ENCODE data around the gene RNF19B.
A peak's percentile ranks its signal among the peaks of the same experiment; 100 is the strongest.

RNF19B gene

GRCh38 chr1:32900956-32901822 is 63.4 kb downstream of the RNF19B start, which contains the start of gene TMEM54:
Gene TMEM54 (minus strand): TSS chr1:32901389. CDS start chr1:32901238, 151 bp downstream.
- DNase-seq: peak; percentile 43

- DNase-seq: no peak
These were observed 64.1 kb downstream of the RNF19B start for GRCh38 chr1:32900371-32900955.

- DNase-seq: no peak
These were observed 64.9 kb downstream of the RNF19B start for GRCh38 chr1:32899586-32900296.

- DNase-seq: no peak
These were observed 65.7 kb downstream of the RNF19B start for GRCh38 chr1:32898958-32899357.

GRCh38 chr1:32898056-32898455 is 66.6 kb downstream of the RNF19B start:
- DNase-seq: no peak

- DNase-seq: no peak
These were observed 67.2 kb downstream of the RNF19B start for GRCh38 chr1:32897082-32898049.

- no peak for DNase-seq
These were observed 68.2 kb downstream of the RNF19B start for GRCh38 chr1:32896451-32896850.

- DNase-seq: no peak
These were observed 69.0 kb downstream of the RNF19B start for GRCh38 chr1:32895325-32896215.

GRCh38 chr1:32894681-32895080 is 69.9 kb downstream of the RNF19B start:
- no peak for DNase-seq

- no peak for DNase-seq
These were observed 70.5 kb downstream of the RNF19B start for GRCh38 chr1:32894019-32894600.

- peak; percentile 22 for DNase-seq
These were observed 71.2 kb downstream of the RNF19B start for GRCh38 chr1:32893198-32894018.

GRCh38 chr1:32892368-32893197 is 72.0 kb downstream of the RNF19B start:
- peak; percentile 36 for DNase-seq

GRCh38 chr1:32891630-32892029 is 73.0 kb downstream of the RNF19B start:
- no peak for DNase-seq

GRCh38 chr1:32891241-32891570 is 73.4 kb downstream of the RNF19B start:
- DNase-seq: no peak

- no peak for DNase-seq
These were observed 73.9 kb downstream of the RNF19B start for GRCh38 chr1:32890516-32891240.

GRCh38 chr1:32889731-32890278 is 74.8 kb downstream of the RNF19B start:
- no peak for DNase-seq

GRCh38 chr1:32888677-32889420 is 75.8 kb downstream of the RNF19B start:
- DNase-seq: no peak

All from fibroblast of skin of back (primary cell).